LHCN-M2 (cell line): ENCODE results near the gene GRIK3. TPM values are rescaled to one million over a fixed set of nuclear protein-coding genes. Genes with fewer than 3 reads are reported as not detected.

Source experiments
- DNase-seq: peaks from one replicate; pipeline ENCODE4 v3.0.0-alpha.2; 2012; ENCODE audit warnings: low read depth
- total RNA-seq: library from RNA; depleted of rRNA; stranded (reverse); fragments of >200 nt; gene quantifications from 2 replicates; pipeline ENCODE4 v1.2.3, GENCODE V29; 2014

GRIK3 gene
- total RNA-seq, 1 experiment from 2014 or later, result not detected

DNA sequence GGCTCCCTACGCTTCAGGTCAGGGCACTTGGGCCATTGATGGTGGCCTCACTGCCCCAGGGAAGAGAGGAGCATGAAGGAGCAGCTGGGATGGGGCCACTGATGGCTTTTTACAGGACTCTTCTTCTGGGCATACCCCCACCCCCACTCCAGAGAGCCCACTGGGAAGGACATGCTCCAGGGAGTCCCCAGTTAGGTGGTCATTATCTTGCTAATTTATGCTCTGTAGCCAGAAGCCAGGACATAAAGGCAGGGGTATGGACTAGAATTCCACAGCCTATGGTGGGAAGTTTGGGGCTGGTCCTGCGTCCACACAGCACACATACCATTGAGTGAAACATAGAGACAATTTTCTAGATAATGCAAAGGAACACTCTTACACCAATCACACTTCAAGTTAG, 8.8 kb upstream of the GRIK3 start:
- DNase-seq, result no peak

DNA sequence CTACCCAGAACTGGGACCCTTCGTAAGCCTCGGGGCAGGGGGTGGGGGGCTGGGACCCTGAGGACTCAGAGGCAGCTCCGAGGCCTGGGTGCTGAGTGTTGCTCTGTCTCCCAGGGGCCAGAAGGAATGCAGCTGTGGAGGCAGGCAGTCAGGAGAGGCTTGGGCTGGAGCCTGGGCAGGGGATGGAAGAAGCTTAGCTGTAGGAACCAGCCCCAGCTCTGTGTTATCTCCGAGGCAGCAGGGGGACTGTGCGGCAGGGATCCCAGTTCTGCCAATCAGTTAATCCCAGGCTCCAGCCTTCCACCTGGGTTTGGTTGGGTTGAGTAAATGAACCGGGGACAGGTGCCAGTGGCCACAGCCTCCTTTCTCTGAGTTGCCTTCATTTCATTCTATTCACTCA, 8.2 kb upstream of the GRIK3 start:
- DNase-seq, result no peak

- no peak for DNase-seq
Measured at GRCh38 chr1:37041483-37041882, 7.2 kb upstream of the GRIK3 start.

DNA sequence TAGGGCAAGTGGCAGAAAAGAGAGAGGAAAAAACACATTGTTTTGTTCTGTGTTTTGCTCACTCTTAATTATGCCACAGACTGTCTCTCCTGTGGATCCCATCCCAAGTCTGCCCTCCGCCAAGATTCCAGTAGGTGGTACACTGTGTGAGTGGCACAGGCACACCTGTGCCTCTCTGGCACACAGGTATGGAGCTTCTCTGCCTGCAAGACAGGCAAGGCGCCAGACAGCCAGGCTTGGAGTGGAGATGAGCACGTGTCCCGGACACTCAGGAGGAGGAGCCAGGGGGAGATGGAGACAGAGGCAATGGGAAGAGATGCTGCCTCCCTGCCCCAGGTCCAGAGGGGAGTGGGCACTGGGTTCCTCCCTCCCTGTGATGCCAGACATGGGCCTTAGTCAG, 6.5 kb upstream of the GRIK3 start:
- DNase-seq, result no peak

- no peak for DNase-seq
Measured at GRCh38 chr1:37040261-37040660, 5.9 kb upstream of the GRIK3 start.

GRCh38 chr1:37038227-37039093, 4.1 kb upstream of the GRIK3 start:
- DNase-seq, result peak; percentile 1

DNA sequence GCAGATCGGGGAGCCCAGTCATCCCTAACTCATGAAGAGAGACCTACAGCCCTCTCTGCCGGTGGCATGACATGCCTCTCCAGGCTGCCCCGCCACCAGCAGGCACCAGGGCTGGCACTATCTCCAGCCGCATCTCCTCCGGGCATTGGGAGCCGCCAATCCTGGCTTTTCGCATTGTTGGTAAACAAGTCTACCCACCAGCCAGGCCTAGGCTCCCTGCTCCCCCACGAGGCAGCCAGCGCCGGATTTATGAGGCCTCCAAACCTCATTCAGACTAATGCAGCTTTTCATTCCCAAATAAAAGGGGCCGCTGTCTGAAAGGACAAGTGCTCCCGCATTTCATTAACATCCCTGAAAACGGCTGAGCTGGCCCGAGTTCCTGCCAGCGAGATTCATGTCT, 3.4 kb upstream of the GRIK3 start:
- no peak for DNase-seq

- no peak for DNase-seq
Measured at GRCh38 chr1:37036667-37037053, 2.3 kb upstream of the GRIK3 start.

DNA sequence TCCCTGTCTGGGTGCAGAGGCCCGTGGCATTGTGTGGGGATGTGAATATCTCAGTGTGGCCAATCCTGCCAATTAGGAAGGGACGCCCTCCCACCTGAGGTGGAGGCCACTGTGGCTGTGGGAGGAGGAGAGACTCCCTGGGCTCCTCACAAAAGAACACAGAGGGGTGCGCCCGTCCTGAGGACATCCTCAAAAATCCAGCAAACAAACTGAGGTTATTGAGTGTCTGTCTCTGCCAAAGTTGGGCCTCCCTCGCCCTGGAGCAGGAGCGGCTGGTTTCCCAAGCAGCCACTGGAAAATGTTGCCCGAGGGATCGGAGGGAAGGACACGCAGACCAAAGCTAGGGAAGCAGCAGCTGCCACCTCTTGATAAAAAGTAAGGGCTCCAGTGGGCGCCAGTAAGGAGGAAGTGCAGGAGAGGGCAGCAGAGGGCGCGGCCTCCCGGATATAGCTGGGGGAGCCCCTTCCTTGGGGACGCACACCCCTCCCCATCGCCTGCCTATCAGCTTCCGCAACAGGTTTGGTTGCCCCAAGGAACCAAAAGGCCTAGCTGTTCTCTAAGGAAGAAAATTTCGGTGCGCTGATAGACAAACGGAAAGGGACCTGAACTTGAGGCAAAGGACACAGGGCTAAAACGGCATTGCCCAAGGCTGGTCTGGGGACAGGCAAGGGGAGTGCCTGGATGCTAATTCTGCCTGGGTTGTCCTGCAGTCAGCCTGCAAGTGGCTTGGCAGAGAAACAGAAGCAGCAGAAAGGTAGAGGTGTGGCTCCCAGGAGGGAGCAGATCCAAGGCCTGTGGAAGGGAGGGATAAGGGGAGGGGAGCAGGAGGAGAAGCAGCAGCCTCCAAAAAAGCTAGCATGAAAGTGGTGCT, 1.7 kb upstream of the GRIK3 start:
- DNase-seq, result no peak

DNA sequence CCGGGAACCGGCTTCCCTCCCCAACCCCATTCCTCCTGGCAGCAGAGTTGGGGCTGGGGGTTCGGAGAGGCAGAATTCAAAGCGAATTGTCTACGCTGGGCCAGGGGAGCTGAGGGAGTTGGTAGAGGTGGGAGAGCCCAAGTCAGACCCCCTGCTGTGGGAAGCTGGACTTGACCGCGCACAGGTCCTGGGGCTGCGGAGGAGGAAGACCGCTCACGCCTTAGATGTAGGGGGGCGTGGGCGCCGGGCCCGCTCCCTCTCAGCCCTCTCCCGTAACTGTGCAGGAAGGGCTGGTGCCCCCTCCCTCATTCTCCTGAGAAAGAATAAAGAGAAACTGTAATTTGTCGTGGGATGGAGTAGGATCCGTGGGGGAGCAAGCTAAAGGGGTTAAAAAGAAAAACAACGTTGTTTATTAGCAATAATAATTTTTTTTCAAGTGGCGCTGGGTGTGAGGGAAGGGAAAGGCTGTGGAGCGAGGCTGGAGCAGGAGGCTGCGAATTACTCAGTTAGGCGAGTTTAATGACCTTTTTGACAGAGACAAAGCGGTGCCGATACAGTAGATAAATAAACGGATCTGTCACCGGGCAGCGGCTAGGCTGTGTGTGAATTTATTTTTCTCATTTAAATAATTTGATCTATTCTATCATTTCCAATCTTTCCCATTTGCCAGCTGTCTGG, 838 bp upstream of the GRIK3 start:
- no peak for DNase-seq

DNA sequence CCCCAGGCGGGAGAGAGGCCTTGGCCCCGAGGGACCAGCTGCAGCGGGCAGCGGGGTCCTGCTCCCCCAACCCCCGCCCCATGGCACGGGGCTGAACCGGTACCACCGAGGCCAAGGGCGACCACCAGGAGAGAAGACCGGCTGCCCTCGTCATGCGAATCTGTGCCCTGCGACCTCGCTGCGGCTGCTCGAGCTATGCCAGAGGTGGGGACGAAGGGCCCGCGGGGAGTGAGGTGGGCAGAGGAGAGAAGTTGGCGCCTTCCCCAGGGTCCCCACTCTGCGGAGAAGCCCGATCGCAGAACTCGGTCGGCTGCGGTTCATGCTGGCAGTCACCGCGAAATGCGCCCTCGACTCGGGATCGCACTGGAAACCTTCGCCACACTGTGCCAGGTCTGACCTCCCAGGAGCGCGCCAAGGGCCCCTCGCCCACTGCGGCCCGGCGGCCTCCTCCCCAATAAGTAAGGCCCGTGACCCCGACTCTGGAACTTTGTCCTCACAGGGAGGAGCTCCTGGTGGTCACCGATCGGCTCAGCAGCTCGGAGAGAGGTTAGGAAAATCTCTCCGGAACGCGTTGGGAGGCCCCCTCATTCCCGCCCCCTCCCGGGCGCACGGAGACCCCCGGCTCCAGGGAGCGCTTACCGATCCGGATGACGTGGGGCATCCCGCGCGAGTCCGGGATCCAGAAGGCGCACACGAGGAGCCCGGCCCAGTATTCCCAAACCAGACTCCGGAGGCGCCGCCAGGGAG, 787 bp downstream of the GRIK3 start:
- DNase-seq, result no peak

DNA sequence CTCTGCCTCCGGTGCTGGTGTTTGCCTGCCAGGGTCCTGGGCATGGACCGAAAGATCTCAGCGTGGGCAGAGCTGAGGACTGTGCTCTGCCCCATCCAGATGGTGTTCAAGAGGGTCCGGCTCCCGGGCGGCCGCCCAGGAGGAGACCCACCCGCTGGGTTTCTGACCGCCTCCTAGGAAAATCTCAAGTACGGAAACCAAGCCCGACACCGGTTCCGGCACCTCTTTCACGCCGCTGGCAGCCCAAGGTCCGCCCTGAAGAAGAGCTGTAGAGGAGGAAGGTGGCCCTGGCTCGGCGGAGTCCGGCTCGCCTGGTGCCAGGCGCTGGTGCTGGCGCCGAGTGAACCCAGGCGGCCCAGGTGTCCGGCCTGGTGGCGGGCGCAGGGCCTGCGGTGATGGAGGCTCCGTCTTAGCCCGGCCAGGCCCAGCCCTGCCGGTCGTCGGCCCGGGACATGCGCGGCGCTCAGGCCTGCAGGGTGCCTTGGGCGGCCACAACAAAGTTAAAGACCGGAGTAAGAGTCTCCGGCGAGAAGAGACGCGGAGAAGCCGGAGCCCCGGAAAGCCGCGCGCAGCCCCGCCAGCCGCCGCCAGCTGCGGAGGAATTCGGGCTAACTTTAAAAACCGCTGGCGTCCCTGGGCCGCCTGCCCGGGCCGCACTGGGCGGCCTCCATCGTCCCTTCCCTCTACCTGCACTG, 1.5 kb downstream of the GRIK3 start:
- no peak for DNase-seq

DNA sequence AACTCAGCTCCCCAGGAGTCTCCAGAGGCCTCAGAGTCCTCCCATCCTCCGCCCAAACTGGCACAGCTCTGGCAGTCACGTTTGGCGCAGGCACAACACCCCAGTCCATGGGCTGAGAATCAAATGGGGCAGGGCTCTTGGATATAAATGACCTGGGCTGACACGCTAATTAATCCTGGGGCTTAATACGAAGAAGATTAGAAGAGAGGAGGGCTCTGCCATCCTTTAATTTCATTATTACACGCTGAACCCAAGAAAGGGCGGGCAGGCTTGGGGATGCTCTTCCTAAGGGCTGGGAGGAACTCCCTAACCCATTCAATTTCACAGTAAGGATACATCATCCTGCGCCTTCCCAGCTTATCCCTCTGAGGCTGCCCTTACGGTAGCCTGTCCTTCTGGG, 2.4 kb downstream of the GRIK3 start:
- no peak for DNase-seq

GRCh38 chr1:37031429-37031828, 2.9 kb downstream of the GRIK3 start:
- DNase-seq, result no peak

GRCh38 chr1:37028981-37029617, 5.2 kb downstream of the GRIK3 start:
- no peak for DNase-seq

DNA sequence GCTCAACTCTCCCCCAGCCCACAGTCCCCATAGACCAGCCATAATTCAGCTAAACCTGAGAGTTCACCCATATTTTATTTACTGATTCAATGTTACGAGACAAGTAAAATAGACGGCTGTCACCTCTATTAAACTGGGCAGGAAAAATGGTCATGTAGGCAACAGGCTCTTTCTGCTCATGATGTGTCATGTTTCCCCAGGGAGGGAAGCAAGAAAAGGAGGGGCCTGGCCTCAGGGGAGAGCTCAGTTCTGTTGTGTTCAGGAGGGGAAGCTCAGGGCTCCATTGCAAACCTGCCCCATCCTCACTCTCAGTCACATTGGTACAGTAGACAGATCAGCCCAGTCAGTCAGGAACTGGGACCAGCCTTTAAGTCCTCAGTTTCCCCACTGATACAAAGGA, 12.8 kb downstream of the GRIK3 start:
- no peak for DNase-seq

DNA sequence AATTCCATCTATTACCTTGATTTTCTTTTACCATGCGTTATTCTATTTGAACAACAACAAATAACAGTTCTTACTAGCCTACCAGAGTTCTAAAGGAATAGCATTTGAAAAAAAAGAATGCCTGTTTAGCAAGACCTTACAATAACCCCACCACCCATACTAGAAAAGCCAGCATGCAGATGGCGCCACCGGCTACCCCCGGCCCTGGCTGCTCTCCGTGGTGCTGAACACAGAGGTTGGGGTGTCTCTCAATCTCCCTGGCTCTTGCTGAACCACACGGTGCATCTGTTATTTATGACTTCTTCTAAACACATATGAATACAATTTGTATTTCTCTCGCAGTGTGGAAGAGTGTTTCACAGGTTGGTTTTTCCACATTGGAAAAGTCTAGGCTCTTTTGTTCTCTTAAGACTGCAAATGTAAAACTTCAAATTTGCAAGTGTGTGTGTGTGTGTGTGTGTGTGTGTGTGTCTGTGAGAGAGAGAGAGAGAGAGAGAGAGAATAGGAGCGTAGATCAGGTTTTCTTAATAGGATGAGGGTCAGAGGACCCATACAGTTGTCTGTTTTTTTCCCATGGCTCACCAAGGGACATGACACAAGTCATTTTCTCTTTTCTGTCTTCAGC, 13.6 kb downstream of the GRIK3 start:
- DNase-seq, result no peak

DNA sequence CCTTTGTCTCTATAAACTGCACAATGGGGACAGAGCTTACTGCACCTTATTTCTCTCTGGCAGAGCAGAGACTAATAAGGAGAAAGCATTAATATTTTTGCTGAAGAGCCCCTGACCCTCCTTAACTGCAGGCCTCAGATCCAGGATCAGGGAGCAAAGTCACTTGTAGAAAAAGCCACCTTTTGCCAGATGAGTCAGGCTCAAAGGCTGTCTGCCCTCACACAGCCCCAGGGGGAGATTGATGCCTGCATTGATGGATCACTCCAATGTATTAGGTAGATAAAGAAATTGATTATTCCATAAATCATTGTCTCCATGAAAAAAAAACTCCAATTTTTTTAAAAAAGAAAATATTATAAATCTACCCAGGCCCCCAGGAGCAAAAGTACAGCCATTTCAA, 15.8 kb downstream of the GRIK3 start:
- no peak for DNase-seq

GRCh38 chr1:37017720-37018119, 16.6 kb downstream of the GRIK3 start:
- no peak for DNase-seq

DNA sequence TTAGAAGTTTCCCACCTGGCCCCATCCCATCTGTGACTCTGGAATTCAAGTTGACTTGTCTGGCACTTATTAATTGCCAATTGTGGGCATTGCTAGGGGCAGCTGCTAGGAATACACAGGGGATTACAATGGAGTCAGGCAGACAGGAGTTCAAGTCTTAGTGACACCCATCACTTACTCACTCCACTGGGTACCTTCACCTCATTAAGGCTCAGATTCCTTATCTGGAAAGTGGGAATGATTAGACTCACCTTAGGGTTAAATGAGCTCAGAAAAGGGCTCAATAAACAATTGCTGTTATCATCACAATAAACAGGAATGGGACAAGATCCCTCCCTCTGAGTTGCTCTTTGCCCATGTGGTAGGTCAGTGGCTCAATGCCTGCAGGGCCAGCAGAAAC, 18.2 kb downstream of the GRIK3 start:
- DNase-seq, result no peak
